ENCODE data around the gene KANSL1L. TPM values are rescaled to one million over a fixed set of nuclear protein-coding genes. Genes with fewer than 3 reads are reported as not detected.

KANSL1L gene
- total and polyA plus RNA-seq, 9 of the 15 experiments (the other 6 are each of a cell fraction or from before 2014, with no cell fraction given), result 1.3 to 6.7 (median 2.4) TPM

GRCh38 chr2:209985874-209986273 is 185.3 kb downstream of the KANSL1L start:
- H3K9ac ChIP-seq (ENCODE audit: insufficient read depth in 1 of 2, low read depth in 2 of 2, low read length in 2 of 2), result no peak overlapping the region
- no TSS peak for BruUV-seq (replicated peaks)
- H3K4me3 ChIP-seq, result no peak overlapping the region
- FAIRE-seq (no peak), DNase-seq (ENCODE audit: extremely low read depth in 1 of 4, low spot score in 3 of 4) (no peak), ATAC-seq (no peak)
- 0% methylated on average over 2 of the region's 3 CpGs for WGBS (ENCODE audit: insufficient coverage, low coverage, missing lambda C conversion rate)
- H3K9me1 ChIP-seq (ENCODE audit: control insufficient read depth, insufficient read depth, low read length), result no peaks in the 10 kb centered on the region
- no peaks in the 10 kb centered on the region for H3K79me2 ChIP-seq (ENCODE audit: control insufficient read depth, insufficient read depth, low read length)
- in situ Hi-C loops (cut with MboI), result no loop called here
- intact Hi-C loops (cut with micrococcal nuclease), result loop anchor here (5.0 kb wide), 1 partner anchor 186 kb away; the partner anchor contains the start of gene KANSL1L
- H2AFZ ChIP-seq (ENCODE audit: low read depth, low read length), result no peak overlapping the region
- peak; percentile 41 for TF ChIP-seq MEIS2 (IDR thresholded peaks at IDR 0.05; ENCODE audit: partially characterized antibody)
- TF ChIP-seq SPI1 (IDR thresholded peaks at IDR 0.05; ENCODE audit: borderline replicate concordance, low read depth, low read length), result peak; percentile 40; the same call in 1 of the 2 replicates
- no peak for TF ChIP-seq POLR2G (IDR thresholded peaks at IDR 0.05; ENCODE audit: low read depth, low read length)
- no peaks in the 10 kb centered on the region; a peak in 2 of 5 replicates for H3K4me1 ChIP-seq (replicated peaks in 1 of 2; ENCODE audit: control insufficient read depth in 2 of 2, insufficient read depth in 2 of 2, low read length in 2 of 2)
- POLR2A ChIA-PET, result no interaction called here
- H3K27me3 ChIP-seq (ENCODE audit: control insufficient read depth in 2 of 2, insufficient read depth in 2 of 2, low read length in 2 of 2), result no peaks in the 10 kb centered on the region
- CTCF ChIA-PET (ENCODE audit: low intra/inter-chr PET ratio), result interaction anchor here (0.9 kb wide), 1 partner anchor 209 kb away, joined by 3 read pairs; no protein-coding TSS in a partner anchor
- no peaks in the 10 kb centered on the region for H4K20me1 ChIP-seq (replicated peaks; ENCODE audit: control insufficient read depth, insufficient read depth, low read length)
- no peak overlapping the region for H3K27ac ChIP-seq (ENCODE audit: extremely low read depth, low read depth, low read length)
- no peaks in the 10 kb centered on the region for H3K9me3 ChIP-seq (replicated peaks; ENCODE audit: control insufficient read depth, insufficient read depth, low read depth, low read length)
- no peaks in the 10 kb centered on the region for H3K36me3 ChIP-seq (ENCODE audit: control insufficient read depth, insufficient read depth, low read length)
- no peak overlapping the region for H3K4me2 ChIP-seq (ENCODE audit: insufficient read depth, low read length)

GRCh38 chr2:209984291-209984690 is 186.9 kb downstream of the KANSL1L start:
- no peak overlapping the region for H3K27ac ChIP-seq (ENCODE audit: extremely low read depth, low read depth, low read length)
- ChIA-PET CTCF (ENCODE audit: low intra/inter-chr PET ratio) (no interaction called here), POLR2A (interaction anchor here (1.0 kb wide), 1 partner anchor 225 kb away, joined by 3 read pairs; no protein-coding TSS in a partner anchor)
- in situ Hi-C loops (cut with MboI) (no loop called here), intact Hi-C loops (cut with micrococcal nuclease) (no loop called here)
- H3K27me3 ChIP-seq (ENCODE audit: control insufficient read depth in 2 of 2, insufficient read depth in 2 of 2, low read length in 2 of 2), result no peaks in the 10 kb centered on the region
- H4K20me1 ChIP-seq (replicated peaks; ENCODE audit: control insufficient read depth, insufficient read depth, low read length), result no peaks in the 10 kb centered on the region
- no peak overlapping the region for H2AFZ ChIP-seq (ENCODE audit: low read depth, low read length)
- no peak overlapping the region for H3K9ac ChIP-seq (ENCODE audit: insufficient read depth in 1 of 2, low read depth in 2 of 2, low read length in 2 of 2)
- no peaks in the 10 kb centered on the region; a peak in 2 of 5 replicates for H3K4me1 ChIP-seq (replicated peaks in 1 of 2; ENCODE audit: control insufficient read depth in 2 of 2, insufficient read depth in 2 of 2, low read length in 2 of 2)
- no peak overlapping the region for H3K4me3 ChIP-seq
- no peak for ATAC-seq
- BruUV-seq (replicated peaks), result no TSS peak
- 13% methylated on average over 2 of the region's 2 CpGs for WGBS (ENCODE audit: insufficient coverage, low coverage, missing lambda C conversion rate)
- H3K9me3 ChIP-seq (replicated peaks; ENCODE audit: control insufficient read depth, insufficient read depth, low read depth, low read length), result no peaks in the 10 kb centered on the region
- H3K36me3 ChIP-seq (ENCODE audit: control insufficient read depth, insufficient read depth, low read length), result no peaks in the 10 kb centered on the region
- H3K9me1 ChIP-seq (ENCODE audit: control insufficient read depth, insufficient read depth, low read length), result no peaks in the 10 kb centered on the region
- no peak overlapping the region for H3K4me2 ChIP-seq (ENCODE audit: insufficient read depth, low read length)
- DNase-seq (ENCODE audit: extremely low read depth in 1 of 4, low spot score in 3 of 4), result no peak
- no peak for FAIRE-seq
- H3K79me2 ChIP-seq (ENCODE audit: control insufficient read depth, insufficient read depth, low read length), result no peaks in the 10 kb centered on the region
- TF ChIP-seq SMARCA4 (IDR thresholded peaks at IDR 0.05), result no peak
- TF ChIP-seq, protein P1, sequence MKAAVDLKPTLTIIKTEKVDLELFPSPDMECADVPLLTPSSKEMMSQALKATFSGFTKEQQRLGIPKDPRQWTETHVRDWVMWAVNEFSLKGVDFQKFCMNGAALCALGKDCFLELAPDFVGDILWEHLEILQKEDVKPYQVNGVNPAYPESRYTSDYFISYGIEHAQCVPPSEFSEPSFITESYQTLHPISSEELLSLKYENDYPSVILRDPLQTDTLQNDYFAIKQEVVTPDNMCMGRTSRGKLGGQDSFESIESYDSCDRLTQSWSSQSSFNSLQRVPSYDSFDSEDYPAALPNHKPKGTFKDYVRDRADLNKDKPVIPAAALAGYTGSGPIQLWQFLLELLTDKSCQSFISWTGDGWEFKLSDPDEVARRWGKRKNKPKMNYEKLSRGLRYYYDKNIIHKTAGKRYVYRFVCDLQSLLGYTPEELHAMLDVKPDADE (conservative IDR thresholded peaks at IDR 0.05; ENCODE audit: control insufficient read depth, low read depth, low read length), result no peak
- no peak for TF ChIP-seq USF1 (CRISPR knock-in tag; IDR thresholded peaks at IDR 0.05)
- TF ChIP-seq THAP7 (CRISPR knock-in tag; IDR thresholded peaks at IDR 0.05), result no peak
- no peak for TF ChIP-seq SAP30 (IDR thresholded peaks at IDR 0.05; ENCODE audit: borderline replicate concordance, insufficient read depth, low read depth, low read length, poor library complexity, severe bottlenecking)
- no peak for TF ChIP-seq OTX1 (CRISPR knock-in tag; IDR thresholded peaks at IDR 0.05)
- no peak for TF ChIP-seq ARID1B (IDR thresholded peaks at IDR 0.05)

Data from K562 (cell line).